Activated CD4-positive, alpha-beta T cell treated with anti-CD3 and anti-CD28 coated beads, Interleukin-2, amount 10 ng/mL, durations not matched to agents 7 days and 5 days (primary cell): Measurements from ENCODE around the gene SUSD5. TPM values are rescaled to one million over a fixed set of nuclear protein-coding genes. Genes with fewer than 3 reads are reported as not detected.

Experiments
- CTCF ChIA-PET: fragments of 350-600 bp; sonication (Branson Sonifier 250); formaldehyde crosslinking; loops from one replicate; lab custom pipeline; 2021; ENCODE audit warnings: antibody characterized with exemption; lab: Charles Lee
- POLR2A ChIA-PET: fragments of 350-600 bp; sonication (Branson Sonifier 250); formaldehyde crosslinking; loops from one replicate; lab custom pipeline; 2021; ENCODE audit warnings: antibody characterized with exemption; lab: Charles Lee
- DNase-seq: peaks from one replicate; pipeline ENCODE4 v3.0.0-alpha.2; 2020
- H3K27ac Mint-ChIP-seq: one replicate; pipeline ENCODE4 v1.8.0; 2021; ENCODE audit warnings: mild to moderate bottlenecking, moderate library complexity, mixed read lengths
- H3K27me3 Mint-ChIP-seq: one replicate; pipeline ENCODE4 v1.8.0; 2021; ENCODE audit warnings: mixed read lengths
- H3K36me3 Mint-ChIP-seq: one replicate; pipeline ENCODE4 v1.8.0; 2021; ENCODE audit warnings: low read depth, mixed read lengths
- H3K4me1 Mint-ChIP-seq: one replicate; pipeline ENCODE4 v1.8.0; 2021; ENCODE audit warnings: mixed read lengths
- H3K4me3 Mint-ChIP-seq: one replicate; pipeline ENCODE4 v1.8.0; 2021; ENCODE audit warnings: mild to moderate bottlenecking, moderate library complexity, mixed read lengths
- H3K9me3 Mint-ChIP-seq: one replicate; pipeline ENCODE4 v1.8.0; 2021; ENCODE audit warnings: mixed read lengths
- total RNA-seq, 2 experiments: library from RNA; stranded (reverse); gene quantifications; one replicate each; pipeline ENCODE4 v1.2.3, GENCODE V29; 2021

Gene SUSD5
- total RNA-seq = not detected

DNA sequence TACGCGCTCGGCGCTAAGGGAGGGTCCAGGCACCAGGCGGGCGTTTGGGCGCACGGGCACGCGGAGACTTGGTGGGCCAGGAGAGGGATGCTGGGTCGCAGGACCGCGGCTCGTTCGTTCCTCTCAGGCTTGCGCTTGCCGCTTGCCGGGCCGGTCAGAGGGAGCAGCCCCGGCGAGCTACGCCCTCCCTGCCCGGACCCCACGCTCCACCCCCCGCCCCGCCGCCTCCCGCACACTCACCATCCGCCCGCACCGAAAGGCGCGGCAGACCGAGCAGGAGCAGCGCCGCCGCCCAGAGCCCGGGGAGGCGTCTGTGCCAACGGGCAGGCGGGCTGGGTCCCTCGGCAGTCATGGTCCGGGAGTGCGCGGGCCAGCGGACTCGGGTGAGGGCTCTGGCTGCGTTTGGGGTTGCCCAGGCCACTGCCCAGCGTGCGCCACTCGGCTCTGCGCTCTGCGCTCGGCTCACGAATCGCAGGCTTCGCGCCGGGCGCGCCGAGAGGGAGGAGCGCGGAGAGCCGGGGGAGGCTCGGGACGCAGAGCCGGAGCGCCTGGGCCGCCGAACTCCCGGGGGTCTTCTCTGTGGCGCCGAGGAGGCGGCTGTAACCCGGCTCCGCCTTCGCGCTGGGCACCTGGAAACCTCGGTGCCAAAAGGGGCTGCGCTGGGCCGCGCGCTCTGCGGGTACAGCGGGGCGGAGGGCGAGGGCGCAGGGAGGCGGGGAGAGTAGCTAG lies at the start of gene SUSD5:
SUSD5 (minus strand) TSS at position 365 of the 729 bp plus-strand sequence; CDS start at position 352, 13 bp downstream.
- no peaks in the 10 kb centered on the region for H3K9me3 Mint-ChIP-seq
- H3K4me3 Mint-ChIP-seq = peak within 1 kb of the TSS; percentile 5
- no peak for DNase-seq
- no peak within 1 kb of the TSS for H3K27ac Mint-ChIP-seq
- peaks cover 9% of the 10 kb centered on the region for H3K4me1 Mint-ChIP-seq
- H3K36me3 Mint-ChIP-seq = no peaks in the 10 kb centered on the region
- ChIA-PET CTCF (no interaction called here), POLR2A (no interaction called here)
- peaks cover 73% of the 10 kb centered on the region for H3K27me3 Mint-ChIP-seq

DNA sequence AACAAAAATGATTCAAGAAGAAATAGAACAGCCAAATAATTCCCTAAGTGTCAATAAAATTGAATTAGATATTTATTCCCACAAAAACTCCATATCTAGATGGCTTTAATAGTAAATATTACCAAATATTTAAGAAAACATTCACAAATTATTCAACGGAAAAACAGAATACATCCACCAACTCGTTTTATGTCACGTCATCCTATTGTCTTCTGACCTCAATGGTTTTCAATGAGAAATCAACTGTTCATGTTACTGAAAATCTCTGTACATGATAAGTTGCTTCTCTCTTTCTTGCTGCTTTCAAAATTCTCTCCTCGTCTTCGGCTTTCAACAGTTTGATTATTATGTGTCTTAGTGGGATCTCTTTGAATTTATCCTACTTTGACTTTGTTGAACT lies 41.5 kb upstream of the SUSD5 start:
- H3K9me3 Mint-ChIP-seq = no peaks in the 10 kb centered on the region
- H3K4me3 Mint-ChIP-seq = no peak overlapping the region
- no peak for DNase-seq
- peaks cover 23% of the 10 kb centered on the region for H3K27me3 Mint-ChIP-seq
- no peak overlapping the region for H3K27ac Mint-ChIP-seq
- CTCF ChIA-PET = no interaction called here
- H3K4me1 Mint-ChIP-seq = no peaks in the 10 kb centered on the region
- POLR2A ChIA-PET = no interaction called here
- no peaks in the 10 kb centered on the region for H3K36me3 Mint-ChIP-seq

DNA sequence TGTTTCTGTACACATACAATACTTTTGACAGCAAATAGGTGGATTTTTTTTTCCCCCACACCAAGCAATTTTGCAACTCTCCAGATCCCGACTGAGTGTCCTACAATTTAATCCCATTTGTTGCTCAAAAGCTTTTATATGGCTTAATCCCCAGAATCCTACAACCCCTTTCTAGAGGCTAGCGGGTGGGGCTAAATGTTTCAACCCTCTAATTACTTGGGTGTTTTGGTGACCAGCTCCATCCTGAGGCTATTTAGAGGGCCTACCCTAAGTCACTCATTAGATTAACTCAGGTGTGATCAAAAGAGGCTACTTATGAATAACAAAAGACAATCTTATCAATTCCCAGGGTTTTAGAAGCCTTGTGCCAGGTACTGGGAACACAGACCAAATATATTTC lies 37.6 kb upstream of the SUSD5 start:
- Mint-ChIP-seq H3K4me3 (no peak overlapping the region), H3K9me3 (no peaks in the 10 kb centered on the region), H3K27me3 (peaks cover 9% of the 10 kb centered on the region), H3K27ac (no peak overlapping the region), H3K36me3 (no peaks in the 10 kb centered on the region), H3K4me1 (no peaks in the 10 kb centered on the region)
- ChIA-PET CTCF (no interaction called here), POLR2A (no interaction called here)
- DNase-seq = no peak

DNA sequence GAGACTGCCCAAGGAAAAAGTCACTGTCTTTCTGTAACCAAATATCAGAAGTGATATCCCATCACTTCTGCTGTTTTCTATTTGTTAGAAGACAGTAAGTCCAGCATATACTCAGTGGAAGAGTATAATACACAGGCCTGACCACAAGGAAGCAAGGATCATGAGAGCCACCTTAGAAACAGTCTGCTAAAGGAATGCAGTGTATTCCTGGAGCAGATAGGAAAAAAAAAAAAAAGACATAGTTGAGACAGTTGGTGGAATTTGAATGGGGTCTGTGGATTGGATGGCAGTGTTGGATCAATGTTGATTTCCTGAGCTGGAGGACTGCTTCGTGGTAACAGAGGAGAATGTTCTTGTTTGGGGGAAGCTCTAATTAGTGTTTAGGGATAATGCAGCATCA lies 32.1 kb upstream of the SUSD5 start:
- no peaks in the 10 kb centered on the region for H3K4me1 Mint-ChIP-seq
- no peaks in the 10 kb centered on the region for H3K36me3 Mint-ChIP-seq
- H3K27ac Mint-ChIP-seq = no peak overlapping the region
- DNase-seq = no peak
- CTCF ChIA-PET = no interaction called here
- no peak overlapping the region for H3K4me3 Mint-ChIP-seq
- H3K9me3 Mint-ChIP-seq = no peaks in the 10 kb centered on the region
- peaks cover 13% of the 10 kb centered on the region for H3K27me3 Mint-ChIP-seq
- POLR2A ChIA-PET = no interaction called here

DNA sequence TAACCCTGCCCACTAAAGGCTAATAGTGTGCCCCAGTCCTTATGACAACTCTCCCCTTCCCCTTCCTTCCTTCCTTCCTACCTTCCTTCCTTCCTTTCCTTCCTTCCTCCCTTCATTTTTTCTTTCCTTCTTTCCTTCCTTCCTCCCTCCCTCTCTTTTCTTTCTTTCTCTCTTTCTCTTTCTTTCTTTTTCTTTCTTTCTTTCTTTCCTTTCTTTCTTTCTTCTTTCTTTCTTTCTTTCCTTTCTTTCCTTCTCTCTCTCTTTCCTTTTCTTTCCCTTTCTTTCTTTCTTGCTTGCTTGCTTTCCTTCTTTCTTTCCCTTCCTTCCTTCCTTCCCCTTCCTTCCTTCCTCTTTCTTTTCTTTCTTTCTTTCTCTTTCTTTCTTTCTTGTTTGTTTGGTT lies 28.2 kb upstream of the SUSD5 start:
- peaks cover 32% of the 10 kb centered on the region for H3K27me3 Mint-ChIP-seq
- H3K4me3 Mint-ChIP-seq = no peak overlapping the region
- ChIA-PET CTCF (no interaction called here), POLR2A (no interaction called here)
- no peak for DNase-seq
- no peaks in the 10 kb centered on the region for H3K36me3 Mint-ChIP-seq
- H3K4me1 Mint-ChIP-seq = no peaks in the 10 kb centered on the region
- no peaks in the 10 kb centered on the region for H3K9me3 Mint-ChIP-seq
- H3K27ac Mint-ChIP-seq = no peak overlapping the region

DNA sequence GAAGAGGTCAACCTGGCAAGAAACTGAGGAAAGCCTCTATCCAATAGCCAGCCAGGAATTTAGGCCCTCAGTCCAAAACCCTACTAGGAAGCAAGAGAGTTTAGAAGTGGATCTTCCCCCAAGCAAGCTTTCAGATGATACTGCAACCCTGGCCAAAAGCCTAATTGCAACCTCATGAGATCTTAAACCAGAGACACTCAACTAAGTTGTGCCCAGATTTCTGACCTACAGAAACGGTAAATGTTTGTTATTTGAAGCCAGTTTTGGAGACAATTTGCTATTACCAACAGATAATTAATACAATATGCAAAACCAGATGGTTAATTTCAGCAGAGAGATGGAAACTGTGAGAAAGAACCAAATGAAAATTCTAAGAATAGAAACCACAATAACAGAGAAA lies 21.7 kb upstream of the SUSD5 start:
- Mint-ChIP-seq H3K27me3 (peaks cover 54% of the 10 kb centered on the region), H3K4me3 (no peak overlapping the region), H3K4me1 (no peaks in the 10 kb centered on the region), H3K9me3 (no peaks in the 10 kb centered on the region), H3K36me3 (no peaks in the 10 kb centered on the region), H3K27ac (no peak overlapping the region)
- CTCF ChIA-PET = interaction anchor here (1.2 kb wide), 1 partner anchor 10 kb away, joined by 3 read pairs; no protein-coding TSS in a partner anchor
- POLR2A ChIA-PET = no interaction called here
- DNase-seq = no peak

DNA sequence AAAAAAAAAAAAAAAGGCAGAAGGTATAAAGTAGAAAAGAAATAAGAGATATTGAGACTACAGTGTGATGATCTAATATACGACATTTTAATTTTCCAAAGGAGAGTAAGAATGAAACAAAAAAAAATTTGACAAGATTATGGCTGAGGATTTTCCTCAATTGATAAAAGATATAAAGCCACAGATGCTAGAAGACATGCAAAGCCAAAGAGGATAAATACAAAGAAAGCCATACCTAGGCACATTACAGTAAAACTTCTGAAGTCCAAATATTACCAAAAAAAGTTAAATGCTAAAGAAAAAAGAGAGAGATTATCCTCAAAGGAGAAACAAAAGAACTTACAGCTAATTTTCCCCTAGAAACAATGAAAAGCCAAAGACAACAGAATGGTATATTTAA lies 20.3 kb upstream of the SUSD5 start:
- Mint-ChIP-seq H3K27ac (no peak overlapping the region), H3K27me3 (peaks cover 47% of the 10 kb centered on the region), H3K9me3 (no peaks in the 10 kb centered on the region), H3K4me3 (no peak overlapping the region), H3K36me3 (no peaks in the 10 kb centered on the region), H3K4me1 (no peaks in the 10 kb centered on the region)
- POLR2A ChIA-PET = no interaction called here
- DNase-seq = no peak
- CTCF ChIA-PET = no interaction called here

DNA sequence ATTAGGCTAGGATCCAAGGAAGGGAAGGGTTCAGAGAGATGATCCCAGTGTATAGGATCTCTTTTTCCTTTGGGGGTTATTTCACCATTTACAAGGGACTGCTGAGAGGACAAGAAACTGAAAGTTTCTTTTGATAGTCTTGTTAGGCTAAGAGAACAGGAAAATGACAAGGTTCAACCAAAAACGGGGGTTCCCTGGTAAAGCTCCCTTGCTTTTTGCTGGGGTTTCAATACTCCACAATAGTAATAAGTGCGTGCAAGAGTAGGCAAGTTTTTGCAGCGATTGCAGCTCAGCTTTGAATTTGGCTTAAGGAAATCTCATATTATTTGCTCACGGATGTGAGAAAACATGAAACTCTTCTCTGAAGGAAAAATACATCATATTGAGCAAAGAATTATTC lies 18.8 kb upstream of the SUSD5 start:
- Mint-ChIP-seq H3K36me3 (no peaks in the 10 kb centered on the region), H3K27me3 (peaks cover 33% of the 10 kb centered on the region), H3K9me3 (no peaks in the 10 kb centered on the region), H3K4me3 (no peak overlapping the region), H3K4me1 (no peaks in the 10 kb centered on the region), H3K27ac (no peak overlapping the region)
- ChIA-PET CTCF (no interaction called here), POLR2A (no interaction called here)
- DNase-seq = no peak

DNA sequence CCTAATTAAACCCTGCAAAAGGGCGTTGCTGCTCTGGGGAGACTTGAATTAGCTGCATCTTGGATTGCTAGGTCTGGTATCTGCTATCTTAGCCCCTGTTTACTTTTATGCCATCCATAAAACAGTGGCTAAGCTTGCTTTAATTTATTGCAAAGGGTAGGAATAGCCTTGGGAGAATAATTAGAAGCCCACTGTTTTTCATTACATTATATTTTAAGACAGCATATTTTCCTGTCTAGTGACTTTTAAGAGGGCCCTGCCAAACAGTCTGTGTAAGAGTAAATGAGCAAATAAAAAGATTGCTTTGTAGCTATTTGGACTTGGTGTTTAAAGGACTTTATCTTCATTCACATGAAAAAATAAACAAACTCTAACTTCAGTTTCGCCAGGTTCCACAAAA lies 17.4 kb upstream of the SUSD5 start:
- DNase-seq = no peak
- Mint-ChIP-seq H3K27me3 (peaks cover 31% of the 10 kb centered on the region), H3K9me3 (no peaks in the 10 kb centered on the region), H3K4me1 (no peaks in the 10 kb centered on the region), H3K27ac (no peak overlapping the region), H3K4me3 (no peak overlapping the region), H3K36me3 (no peaks in the 10 kb centered on the region)
- ChIA-PET CTCF (no interaction called here), POLR2A (no interaction called here)

DNA sequence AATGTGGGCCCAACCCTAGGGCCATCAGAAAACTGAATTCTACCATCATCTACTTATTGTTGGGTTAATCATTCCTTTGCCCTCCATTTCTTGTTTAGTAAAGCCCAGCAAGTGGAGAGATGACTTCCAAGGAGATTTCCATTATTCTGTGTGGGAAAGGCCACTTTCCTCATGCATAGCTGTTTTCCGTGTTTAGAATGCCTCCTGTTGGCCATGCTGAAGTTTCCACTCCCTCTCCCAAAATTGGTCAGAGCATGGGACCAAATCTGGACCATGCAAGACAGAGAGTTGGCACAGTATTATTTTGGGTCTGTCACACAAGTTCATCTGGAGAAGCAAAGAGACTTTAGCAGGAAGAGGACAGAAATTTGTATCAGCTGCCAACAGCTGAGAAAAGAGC lies 15.3 kb upstream of the SUSD5 start:
- POLR2A ChIA-PET = no interaction called here
- H3K9me3 Mint-ChIP-seq = no peaks in the 10 kb centered on the region
- DNase-seq = no peak
- no peak overlapping the region for H3K4me3 Mint-ChIP-seq
- CTCF ChIA-PET = interaction anchor here (0.9 kb wide), 1 partner anchor 49 kb away, joined by 3 read pairs; no protein-coding TSS in a partner anchor
- H3K27ac Mint-ChIP-seq = no peak overlapping the region
- H3K27me3 Mint-ChIP-seq = peaks cover 21% of the 10 kb centered on the region
- H3K4me1 Mint-ChIP-seq = no peaks in the 10 kb centered on the region
- H3K36me3 Mint-ChIP-seq = no peaks in the 10 kb centered on the region

DNA sequence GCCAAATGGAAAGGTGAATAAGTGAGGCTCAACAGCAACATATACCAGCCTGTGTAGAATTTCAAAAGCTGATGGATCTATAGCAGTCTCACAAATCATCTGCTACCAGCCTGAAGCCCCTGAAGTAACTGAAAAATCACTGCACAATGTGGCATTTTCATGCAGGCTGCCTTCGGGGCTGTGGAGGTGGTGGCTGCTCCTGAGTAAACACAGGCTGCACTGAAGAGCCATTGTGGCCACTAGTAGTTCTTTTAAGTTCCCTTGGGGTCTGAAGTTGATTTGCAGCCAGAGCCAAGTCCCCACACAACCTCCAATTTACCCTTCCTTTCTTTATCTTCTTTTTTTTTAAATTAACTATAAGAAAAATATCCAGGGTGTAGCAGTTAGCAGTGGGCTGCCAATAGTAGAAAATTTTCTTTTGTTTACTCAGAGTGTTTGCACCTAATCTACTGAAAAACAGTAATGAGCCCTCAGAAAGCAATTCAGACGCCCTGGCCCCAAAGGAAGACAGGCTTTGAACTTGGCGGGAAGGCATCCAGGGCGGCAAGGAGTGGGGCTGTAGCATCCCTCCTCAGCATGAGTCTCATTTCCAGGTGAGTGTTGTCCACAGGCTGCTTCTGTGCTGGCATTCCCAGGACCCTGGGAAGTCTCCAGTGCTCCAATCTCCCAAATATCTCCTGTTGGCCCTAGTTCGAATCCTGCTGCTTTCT lies 13.3 kb upstream of the SUSD5 start:
- DNase-seq = no peak
- POLR2A ChIA-PET = no interaction called here
- Mint-ChIP-seq H3K4me3 (no peak overlapping the region), H3K9me3 (no peaks in the 10 kb centered on the region), H3K27me3 (peaks cover 19% of the 10 kb centered on the region), H3K36me3 (no peaks in the 10 kb centered on the region), H3K4me1 (no peaks in the 10 kb centered on the region), H3K27ac (no peak overlapping the region)
- CTCF ChIA-PET = no interaction called here

DNA sequence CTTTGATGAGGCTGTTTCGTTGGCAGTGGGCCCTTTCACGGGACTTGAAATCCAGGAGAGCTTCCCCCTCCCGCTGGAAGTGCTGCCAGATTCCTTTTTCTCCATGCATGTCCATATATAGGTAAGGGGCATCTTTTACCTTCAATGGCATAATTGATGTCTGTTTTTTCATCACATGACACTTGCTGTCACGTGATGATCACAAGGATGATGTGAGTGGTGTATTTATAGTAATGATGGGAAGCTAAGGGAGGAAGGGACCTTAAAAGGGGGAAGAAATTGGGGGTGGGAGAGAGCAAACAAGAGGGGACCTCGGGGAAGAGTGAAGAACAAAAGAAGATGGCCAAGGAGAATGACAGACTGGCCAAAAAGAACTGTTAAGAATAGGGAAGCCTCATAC lies 11.3 kb upstream of the SUSD5 start:
- Mint-ChIP-seq H3K4me3 (no peak overlapping the region), H3K36me3 (no peaks in the 10 kb centered on the region), H3K4me1 (no peaks in the 10 kb centered on the region), H3K27me3 (peaks cover 18% of the 10 kb centered on the region), H3K27ac (no peak overlapping the region), H3K9me3 (no peaks in the 10 kb centered on the region)
- ChIA-PET CTCF (interaction anchor here (0.8 kb wide), 1 partner anchor 11 kb away, joined by 3 read pairs; no protein-coding TSS in a partner anchor), POLR2A (no interaction called here)
- DNase-seq = no peak

DNA sequence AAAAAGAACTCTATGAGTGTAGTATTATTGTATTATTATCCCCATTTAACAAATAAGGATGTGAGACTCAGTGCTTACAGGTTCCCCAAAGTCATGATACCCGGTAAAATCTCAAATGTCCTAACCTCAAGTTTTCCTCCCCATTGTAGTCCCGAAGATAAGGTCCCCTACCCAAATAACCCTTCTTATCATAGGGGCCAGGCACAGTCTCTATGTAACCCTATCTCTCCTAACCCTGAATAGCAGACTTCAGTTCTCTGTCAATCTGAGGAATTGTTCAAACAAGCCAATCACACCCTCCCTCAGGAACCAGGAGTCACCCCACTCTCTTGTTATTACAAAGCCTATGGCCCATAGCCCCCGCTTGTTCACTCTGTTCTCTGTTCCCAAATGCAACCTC lies 10.5 kb upstream of the SUSD5 start:
- POLR2A ChIA-PET = no interaction called here
- no peaks in the 10 kb centered on the region for H3K36me3 Mint-ChIP-seq
- H3K4me3 Mint-ChIP-seq = no peak overlapping the region

More for the DNA sequence above, 10.5 kb upstream of the SUSD5 start:
- H3K27ac Mint-ChIP-seq = no peak overlapping the region
- CTCF ChIA-PET = no interaction called here
- H3K27me3 Mint-ChIP-seq = peaks cover 22% of the 10 kb centered on the region
- H3K9me3 Mint-ChIP-seq = no peaks in the 10 kb centered on the region
- no peaks in the 10 kb centered on the region for H3K4me1 Mint-ChIP-seq
- no peak for DNase-seq
